Hematopoietic multipotent progenitor cell treated with erythropoietin and hydrocortisone succinate and interleukin-3 and kit ligand, for 6 days (in vitro differentiated cells): ENCODE measurements around the gene MRGPRG.

Experiments used
- DNase-seq: peaks from one replicate; pipeline ENCODE4 v3.0.0-alpha.2; 2015

Gene MRGPRG

DNA sequence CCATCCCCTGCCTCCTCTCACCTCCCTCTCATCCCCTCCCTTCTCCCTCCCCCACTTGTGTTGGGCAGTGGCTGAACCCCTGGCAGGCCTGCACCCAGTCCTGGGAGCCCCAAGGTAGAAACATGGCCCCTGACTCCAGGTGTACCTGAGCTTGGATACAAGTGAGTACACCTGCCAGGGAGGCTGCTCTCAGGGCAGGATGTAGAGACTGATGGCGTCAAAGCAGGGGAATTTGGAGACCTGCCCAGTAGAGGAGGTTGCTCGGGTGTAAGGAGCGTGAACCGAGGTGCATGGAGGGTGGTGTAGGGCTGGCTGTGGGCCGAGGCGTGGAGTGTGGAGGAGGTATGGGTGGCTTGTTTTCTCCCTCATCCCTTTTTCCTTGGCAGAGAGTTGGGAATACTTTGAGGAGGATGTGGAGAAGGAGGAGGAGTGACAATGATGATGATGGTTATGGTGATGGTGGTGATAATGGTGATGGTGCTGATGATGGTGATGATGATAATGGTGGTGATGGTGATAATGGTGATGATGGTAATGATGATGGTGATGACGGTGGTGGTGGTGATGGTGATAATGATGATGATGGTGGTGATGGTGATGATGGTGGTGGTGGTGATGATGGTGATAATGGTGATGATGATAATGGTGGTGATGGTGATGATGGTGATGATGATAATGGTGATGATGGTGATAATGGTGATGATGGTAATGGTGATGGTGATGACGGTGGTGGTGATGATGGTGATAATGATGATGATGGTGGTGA is 12.3 kb downstream of the MRGPRG start:
- DNase-seq: no peak

GRCh38 chr11:3205261-3206155 is 13.1 kb downstream of the MRGPRG start:
- DNase-seq: no peak

GRCh38 chr11:3204141-3205015 is 14.2 kb downstream of the MRGPRG start:
- DNase-seq: no peak

- DNase-seq: peak; percentile 28
Measured at GRCh38 chr11:3203221-3204043, 15.2 kb downstream of the MRGPRG start.

GRCh38 chr11:3202759-3203158 is 15.9 kb downstream of the MRGPRG start:
- DNase-seq: no peak

GRCh38 chr11:3202305-3202704 is 16.3 kb downstream of the MRGPRG start:
- DNase-seq: no peak

DNA sequence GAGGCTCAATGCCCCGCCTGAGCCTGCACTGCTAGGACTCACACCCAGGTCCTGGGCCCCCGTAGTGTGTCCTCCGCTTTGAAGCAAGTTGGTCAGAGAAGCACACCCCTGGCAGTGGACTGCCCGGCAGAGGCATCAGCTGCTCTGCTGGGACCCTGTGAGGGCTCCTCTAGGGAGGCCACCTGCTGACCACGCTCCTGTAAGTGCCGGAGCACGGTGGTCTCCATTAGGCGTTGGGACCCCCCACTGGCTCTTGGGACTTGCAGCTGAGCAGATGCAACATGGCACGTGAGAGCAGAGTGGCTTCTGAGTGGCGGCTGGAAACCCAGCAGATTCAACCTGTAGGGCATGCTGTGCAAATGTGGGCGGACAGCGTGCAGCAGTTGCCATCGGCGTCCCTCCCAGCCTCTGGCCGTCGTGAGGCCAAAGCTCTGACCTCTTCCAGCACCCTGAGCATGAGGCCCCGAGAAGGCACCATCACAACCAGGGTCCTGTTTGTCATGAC is 16.9 kb downstream of the MRGPRG start:
- DNase-seq: no peak

DNA sequence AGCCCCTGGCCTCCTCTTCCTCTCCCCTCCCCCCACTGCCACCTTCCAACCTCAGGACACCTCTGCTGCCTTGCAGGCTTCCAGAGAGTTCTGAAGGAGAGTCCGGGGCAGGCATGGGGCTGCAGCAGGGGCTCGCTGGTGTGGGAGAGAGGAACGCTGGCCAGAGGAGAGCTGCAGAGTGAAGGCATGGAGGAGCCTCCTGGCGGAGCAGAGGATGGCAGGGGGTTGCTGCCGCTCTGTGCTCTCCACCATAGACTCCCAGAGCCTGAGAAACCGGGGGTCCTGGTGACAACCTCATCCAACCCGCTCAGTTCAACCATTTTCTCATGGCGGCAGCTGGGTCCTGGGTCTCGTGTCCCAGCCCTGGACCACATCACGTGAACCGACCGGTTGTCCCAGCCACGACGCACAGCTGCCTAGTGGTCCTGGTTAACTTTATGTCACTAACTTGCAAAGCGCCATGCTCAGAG is 17.5 kb downstream of the MRGPRG start:
- no peak for DNase-seq

- DNase-seq: no peak
Measured at GRCh38 chr11:3200388-3201111, 18.1 kb downstream of the MRGPRG start.

DNA sequence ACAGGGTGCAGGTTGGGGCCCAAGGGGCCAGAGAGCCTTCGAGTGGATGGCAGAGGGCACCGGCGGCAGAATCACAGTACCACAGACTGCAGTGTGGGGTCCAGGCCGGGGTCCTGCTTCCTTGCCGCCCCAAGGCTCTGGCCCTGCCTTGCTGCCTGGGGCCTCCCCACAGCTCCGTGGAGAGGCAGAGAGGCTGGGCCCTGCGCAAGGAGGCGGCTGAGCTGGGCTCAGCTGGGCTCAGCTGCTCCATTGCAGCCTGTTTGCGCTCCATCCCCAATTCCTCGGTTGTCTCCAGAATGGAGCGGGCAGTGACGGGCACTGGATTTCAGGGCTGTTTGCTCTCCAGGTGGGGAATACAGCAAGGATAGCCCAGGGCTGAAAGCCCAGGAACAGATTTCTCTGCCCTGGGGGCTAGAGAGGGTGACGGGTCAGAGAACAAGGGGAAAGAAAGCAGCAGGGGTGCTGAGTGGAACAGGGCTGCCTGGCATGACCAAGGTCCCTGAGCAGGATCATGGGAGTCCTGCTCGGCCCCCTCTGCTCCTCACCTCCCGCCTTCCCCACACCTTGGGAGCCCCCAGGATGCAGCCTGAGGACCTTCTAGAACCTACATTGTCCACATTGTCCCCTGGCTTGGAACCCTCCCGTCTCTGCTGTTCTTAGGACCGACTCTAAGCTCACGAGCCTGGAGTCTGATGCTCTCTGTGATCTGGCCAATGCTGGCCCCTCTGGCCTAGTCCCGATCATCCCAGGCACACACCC is 18.9 kb downstream of the MRGPRG start:
- no peak for DNase-seq

DNA sequence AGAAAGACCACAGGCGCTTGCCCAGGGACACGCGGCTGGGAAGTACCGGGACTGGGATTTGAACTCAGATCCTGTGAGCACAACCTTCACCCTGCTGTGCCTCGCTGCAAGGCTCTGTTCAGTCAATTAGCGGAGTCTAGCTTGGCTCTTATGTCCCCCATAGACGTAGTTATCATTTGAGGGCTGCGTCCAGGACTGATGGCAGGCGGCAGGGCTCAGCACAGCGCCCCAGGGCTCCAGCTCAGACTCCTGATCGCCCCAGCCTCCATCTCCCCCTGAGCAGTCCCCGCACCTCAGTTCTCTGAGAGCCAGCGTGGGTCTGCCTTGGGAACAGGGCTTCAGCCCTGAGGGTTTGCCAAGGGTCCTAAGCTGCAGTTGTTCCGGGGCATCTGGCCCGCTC is 19.8 kb downstream of the MRGPRG start:
- no peak for DNase-seq

DNA sequence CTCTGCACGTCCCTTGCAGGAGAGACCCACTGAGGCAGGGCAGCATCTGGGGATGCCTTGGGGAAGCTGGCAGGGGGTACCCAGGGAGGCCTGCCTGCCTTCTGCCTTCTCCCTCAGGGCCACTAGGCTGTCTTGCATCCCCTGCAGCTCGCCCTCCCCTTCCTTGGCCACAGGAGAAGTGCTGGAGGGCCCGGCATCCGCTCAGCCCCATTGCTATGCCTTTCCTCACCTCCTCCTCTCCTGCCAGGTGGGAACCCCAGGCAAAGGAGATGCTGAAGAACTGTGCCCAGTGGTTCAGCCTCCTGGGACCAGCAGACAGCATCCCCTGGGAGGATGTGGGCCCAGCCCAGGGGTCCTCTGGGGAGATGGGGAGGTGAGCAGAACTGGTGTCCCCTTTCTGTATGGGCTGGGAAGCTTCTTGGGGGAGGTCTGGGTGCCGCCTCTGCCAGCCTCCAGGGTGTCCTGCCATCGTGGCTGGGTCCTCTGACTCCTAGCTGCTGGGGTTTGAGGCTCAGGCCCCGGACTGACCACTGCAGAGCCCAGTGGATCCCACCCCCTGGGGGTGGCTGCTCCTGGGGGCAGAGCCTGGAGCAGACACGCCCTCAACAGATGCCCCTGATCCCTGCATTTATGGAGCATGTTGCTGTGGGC is 20.6 kb downstream of the MRGPRG start:
- DNase-seq: no peak

GRCh38 chr11:3197044-3197695 is 21.4 kb downstream of the MRGPRG start:
- no peak for DNase-seq

GRCh38 chr11:3196161-3197043 is 22.2 kb downstream of the MRGPRG start:
- DNase-seq: no peak

- no peak for DNase-seq
Measured at GRCh38 chr11:3195251-3196160, 23.1 kb downstream of the MRGPRG start.

GRCh38 chr11:3194016-3194816 is 24.4 kb downstream of the MRGPRG start:
- DNase-seq: no peak
